NCI-H446 treated with DMSO at 0.1 percent for 48 hours (cell line): Measurements from ENCODE around the gene COPE.

Experiments
- DNase-seq: peaks from one replicate; lab custom pipeline; 2025; lab: John Stamatoyannopoulos, UW

Gene COPE

DNA sequence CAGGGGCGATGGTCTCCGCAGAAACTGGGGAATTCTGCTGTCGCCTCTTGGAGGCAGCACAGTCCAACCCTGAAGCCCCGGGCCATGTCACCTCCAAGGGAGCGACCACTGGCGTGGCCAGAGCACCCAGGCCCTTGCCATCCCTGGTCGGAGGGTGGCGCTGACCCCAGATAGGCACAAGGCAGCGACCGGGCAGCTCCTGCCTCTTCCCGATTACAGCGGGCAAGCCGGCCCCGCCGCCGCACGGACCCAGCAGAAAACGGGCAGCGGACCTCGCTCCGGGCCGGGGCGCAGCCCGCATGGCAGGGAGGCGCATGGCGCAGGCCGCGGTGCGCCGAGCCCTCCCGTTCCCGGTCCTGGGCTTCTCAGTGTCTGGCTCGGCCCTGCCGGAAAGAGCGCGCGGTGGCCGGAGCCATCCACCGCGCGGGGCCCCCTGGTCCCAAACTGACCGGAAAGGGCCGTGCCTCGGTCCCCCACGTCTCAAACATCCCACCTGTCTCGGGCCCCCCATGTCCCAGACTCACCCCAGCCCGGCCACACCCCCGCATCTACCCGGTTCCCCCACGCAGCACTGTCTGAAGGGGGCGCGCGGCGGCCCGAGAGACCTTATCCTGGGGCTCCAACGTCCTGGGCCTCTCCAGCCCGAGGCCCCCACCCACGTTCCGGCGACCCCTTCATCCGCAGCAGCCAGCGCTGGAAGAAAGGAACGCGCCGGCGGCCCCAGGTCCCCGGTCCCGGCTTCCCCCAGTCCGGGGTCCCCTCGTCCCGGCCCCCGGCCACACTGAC is 24.0 kb downstream of the COPE start:
- no peak for DNase-seq

DNA sequence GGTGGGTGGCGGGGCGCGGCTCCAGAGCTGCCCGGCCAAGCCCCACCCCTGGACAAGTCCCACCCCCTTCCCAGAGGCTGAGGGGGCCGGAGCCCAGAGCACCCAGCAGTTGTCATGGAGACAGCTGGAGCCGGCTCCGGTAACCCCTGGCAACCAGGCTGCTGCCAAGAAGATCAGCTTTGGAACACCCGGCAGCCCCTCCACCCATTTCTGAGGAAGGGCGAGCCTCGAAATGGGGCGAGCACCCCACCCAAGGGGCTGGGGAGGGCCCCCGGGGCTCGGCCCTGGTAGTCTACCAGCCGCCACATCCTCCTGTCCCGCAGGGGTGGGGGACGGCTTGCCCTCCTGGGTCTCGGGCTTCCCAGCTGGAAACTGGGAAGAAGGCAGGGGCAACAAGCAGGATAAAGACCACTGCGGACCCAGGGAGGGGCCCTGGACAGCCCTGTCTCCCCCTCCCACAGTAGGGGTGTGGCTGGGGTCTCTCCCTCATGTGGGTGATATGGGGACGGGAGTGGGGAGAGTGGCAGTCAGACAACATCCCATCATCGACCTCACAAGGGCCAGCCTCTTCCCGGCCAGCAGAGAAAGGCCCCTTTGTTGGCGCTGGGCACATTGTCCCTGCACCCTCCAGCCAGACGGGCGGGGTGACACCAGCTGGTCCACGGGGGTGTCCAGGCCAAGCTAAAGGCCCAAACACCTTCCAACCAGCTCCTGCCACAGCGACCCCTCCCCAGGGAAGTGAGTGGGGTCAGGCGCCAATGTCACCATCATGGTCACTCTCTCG is 24.7 kb downstream of the COPE start:
- peak; percentile 72 for DNase-seq

DNA sequence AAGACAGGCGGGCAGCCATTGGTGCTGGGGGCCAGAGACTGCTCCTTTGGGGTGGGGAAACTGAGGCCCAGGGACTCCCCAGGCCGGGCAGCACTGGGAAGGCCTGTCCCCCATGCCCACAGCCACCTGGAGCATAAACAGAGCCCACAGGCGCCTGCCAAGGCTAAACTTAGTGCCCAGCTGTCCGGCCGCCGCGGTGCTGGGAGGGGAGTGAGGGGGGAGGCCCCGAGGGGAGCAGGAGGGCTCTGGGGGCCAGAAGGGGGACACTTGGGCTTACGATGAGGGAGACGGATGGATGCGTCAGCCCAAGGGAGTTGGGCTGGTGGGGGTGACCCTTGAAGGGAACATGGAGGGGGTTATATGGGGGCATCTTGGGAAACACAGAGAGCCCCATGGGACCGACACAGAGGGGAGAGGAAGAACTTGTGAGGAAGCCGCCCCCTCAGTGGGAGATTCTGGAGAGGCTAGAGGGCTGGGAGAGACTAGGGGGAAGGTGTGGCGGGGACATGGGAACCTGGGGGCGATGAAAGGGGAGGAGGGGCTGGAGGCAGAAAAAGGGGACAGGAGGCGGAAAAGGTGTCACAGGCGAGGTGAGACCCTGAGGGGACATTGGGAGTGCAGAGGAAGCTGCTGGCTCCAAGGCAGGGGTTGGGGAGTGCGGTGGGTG is 25.5 kb downstream of the COPE start:
- DNase-seq: no peak

DNA sequence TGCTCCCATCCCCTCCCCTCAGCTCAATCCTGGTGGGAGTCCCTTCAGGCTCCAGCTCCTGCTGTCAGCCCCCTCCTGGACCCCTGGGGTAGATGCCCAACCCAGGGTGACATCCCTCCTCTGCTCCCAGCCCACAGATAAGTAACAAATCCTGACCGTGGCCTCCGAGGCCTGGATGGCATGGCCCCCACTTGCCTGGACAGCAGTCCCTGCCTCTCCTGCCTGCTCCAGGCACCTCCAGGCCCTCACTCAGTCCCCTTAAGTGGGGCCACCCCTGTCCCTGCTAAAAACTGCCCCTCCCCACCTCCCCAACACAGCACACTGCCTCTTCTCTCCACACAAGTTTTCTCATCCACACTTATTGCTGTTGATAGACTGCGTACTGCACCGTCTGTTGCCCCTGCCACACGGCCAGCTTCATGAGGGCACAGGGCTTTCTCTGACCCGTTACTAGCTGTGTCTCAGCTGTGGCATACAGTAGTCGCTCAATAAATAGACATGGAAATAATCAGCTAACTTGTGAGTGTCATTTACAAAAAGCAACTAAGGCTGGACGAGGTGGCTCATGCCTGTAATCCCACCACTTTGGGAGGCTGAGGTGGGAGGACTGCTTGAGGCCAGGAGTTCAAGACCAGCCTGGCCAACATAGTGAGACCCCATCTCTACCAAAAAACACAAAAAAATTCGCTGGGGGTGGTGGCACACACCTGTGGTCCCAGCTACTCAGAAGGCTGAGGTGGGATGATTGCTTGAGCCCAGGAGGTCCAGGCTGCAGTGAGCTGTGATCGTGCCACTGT is 29.0 kb downstream of the COPE start:
- DNase-seq: no peak

DNA sequence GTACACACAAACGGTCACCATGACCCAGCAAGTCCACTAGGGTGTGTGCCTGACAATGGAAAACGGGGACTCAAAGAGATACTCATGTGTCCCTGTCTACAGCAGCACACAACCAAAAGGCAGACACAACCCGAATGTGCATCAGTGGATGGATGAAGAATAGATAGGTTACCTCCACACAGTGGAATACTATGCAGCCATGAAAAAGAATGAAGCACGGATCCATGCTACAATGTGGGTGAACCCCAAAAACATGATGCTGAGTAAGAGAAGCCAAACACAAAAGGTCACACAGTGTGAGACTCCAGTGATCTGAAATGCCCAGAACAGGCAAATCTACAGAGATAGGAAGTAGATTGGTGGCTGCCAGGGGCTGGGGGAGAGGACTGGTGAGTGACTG is 32.2 kb downstream of the COPE start:
- no peak for DNase-seq

DNA sequence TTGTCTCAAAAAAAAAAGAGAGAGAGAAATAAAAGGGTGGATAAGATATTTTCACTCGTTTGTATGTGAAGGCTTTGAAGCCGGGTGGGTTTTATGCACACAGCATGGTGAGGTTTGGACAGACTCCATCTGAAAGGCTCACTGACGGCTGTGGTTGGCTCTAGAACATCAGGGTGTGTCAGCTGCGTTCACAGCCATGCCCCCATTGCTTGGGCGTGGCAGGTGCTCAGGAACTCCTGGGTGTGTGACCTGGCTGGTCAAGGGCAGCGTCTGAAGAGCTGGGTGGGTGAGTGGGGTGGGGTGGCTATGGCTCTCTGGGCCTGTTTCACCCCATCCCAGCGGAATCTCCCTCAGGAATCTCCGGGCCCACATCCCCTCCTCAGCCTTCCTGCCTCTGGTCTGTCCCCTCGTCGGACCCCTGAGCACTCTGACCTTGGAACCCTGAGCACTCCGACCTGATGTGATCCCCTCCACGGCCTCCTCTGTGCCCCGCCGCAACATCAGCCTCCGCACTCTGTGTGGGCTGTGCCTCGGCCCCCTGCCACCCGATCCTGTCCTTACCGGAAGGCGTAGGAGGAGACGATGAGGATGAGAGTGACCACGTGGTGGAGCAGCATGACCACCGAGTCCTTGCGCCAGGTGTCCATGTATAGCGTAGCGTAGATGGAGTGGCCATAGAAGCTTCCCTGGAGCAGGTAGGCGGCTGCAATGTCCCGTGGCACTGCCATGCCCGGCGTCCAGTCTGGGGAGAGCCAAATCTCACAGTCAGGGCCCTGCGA is 35.5 kb downstream of the COPE start:
- DNase-seq: no peak

DNA sequence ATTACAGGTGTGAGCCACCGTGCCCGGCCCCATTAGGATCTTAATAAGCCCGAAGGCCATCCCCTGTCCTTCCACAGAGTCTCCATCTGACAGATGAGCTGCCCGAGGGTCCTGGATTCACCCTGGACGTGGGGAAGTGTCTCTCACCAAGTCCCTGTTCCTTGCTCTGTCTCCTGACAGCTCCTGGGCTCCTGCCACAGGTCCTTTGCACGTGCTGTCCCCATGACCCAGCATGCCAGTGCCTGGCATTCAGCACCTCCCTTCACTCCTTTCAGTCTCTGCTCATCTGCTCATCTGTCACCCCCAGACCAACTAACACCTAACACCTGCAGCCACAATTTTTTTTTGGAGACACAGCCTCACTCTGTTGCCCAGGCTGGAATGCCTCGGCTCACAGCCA is 37.7 kb downstream of the COPE start:
- no peak for DNase-seq

DNA sequence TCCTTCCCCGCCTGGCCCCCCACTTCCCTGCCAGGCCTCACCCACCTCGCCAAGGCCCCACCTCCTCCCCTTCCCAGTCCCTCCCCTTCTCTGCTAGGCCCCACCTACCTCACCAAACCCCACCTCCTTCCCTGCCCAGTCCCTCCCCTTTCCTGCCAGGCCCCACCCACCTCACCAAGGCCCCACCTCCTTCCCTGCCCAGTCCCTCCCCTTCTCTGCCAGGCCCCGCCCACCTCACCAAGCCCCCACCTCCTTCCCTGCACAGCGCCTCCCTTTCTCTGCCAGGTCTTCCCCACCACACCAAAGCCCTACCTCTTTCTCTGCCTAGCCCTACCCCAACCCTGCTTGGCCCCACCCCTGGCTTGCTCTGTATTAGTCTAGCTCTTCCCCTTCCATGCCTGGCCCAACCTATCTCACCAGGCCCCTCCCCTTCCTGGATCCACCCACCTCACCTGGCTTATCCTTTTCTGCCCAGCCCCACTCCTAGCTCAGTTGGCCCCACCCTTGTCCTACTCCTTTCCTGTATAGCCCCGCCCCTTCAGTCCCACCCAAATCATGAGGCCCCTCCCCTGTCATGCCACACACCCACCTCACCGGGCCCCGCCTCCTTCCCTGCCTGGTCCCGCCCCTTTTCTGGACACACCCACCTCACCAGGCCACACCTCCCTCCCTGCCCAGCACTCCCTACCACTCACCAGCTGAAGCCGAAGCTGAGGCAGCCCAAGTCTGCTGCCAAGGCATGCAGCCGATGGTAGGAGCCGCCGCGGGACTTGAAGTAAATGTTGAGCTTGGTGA is 39.4 kb downstream of the COPE start:
- DNase-seq: no peak

DNA sequence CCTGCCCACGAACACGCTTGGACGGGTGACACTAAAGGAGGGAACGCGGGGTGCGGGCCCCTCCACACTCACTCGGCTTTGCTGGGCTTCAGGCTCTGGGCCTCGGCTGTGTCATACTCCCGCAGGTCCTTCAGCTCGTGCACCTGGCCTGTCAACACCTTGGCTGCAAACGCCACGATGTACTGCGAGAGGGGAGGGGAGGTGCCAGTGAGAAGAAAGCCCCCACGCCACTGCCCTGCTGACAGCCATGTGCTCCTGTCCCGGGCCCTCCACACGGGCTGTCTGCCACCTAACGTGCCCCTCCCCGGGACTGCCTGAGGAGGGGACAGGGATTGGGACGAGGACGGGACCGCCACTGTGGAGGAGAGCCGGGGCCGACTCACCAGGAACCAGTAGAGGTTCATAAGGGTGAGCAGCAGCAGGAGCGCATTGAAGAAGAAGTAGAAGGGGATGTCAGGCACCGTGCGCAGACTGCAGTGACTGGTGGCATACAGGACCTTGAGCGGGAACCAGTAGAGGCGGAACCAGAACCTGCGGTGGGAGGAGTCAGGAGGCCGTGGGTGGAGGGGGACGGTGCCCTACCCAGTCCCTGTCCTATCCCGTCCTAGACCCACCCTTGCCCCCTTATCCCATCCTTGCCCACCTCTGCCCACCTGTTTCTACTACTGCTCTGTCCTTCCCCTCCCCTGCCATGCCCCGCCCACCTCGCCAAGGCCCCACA is 40.2 kb downstream of the COPE start:
- DNase-seq: no peak

DNA sequence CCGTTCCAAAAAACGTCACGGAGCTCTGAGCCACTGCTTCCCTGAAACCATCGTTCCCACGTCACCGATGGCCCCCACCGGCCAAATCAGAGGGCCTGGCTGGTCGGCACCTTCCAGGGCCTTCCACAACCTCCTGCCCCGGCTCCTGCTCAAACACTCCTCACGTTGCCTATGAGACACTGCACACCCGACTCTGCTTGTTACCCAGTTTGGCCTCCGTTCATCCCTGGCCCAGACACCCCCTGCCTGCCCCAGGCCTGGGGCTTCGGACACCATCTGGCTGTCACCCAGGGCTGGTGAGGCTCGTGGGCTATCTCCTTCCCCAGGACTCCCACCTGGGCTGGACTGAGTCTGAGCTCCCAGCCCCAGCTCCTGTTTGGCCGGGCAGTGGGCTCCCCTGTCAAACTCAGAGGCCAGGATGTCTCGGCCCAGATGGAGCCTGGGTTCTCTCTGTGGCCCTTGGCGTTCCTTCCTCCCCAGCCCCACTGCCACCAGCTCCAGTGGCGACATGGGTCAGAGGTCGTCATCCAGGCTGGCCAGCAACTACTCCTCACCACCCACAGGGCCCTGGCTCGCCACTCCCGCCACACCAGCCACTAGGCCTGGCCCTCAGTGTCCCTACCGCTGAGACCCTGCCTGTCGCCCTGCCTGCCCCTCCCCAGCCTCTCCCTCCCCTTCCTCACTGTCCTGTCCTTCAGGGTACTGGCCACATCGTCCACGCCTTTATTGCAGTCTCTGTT is 41.0 kb downstream of the COPE start:
- no peak for DNase-seq

DNA sequence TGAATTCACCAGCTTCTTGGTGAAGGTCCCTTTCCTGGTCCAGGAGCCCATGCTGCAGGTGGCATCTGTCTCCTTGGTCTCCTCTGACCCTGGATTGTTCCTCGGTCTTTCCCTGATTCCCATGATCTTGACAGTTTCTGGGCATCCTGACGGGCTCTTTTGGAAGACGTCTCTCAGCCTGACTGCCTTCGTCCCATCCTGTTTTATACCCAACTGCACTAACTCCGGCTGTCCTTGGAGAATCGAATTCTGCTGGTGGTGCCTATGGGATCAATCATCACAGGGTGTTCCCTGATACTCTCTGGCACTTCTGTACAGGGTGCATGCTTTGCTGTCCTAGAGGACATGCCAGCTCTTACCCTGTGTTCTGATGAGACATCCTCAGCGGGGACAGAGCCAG is 42.3 kb downstream of the COPE start:
- DNase-seq: no peak

DNA sequence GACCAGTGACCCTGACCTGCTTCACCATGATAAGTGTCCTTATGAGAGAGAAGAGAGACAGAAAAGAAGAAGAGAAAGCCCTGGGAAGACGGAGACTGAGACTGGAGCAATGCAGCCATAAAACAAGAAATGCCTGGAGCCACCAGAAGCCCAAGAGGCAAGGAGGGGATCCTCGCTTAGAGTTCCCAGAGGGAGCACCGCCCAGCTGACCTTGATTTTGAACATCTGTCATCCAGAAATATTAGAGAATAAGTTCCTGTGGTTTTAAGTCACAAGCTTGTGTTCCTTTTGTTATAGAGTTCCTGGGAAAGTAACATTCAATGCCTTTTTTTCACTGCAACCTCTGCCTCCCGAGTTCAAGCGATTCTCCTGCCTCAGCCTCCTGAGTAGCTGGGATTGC is 43.5 kb downstream of the COPE start:
- no peak for DNase-seq

DNA sequence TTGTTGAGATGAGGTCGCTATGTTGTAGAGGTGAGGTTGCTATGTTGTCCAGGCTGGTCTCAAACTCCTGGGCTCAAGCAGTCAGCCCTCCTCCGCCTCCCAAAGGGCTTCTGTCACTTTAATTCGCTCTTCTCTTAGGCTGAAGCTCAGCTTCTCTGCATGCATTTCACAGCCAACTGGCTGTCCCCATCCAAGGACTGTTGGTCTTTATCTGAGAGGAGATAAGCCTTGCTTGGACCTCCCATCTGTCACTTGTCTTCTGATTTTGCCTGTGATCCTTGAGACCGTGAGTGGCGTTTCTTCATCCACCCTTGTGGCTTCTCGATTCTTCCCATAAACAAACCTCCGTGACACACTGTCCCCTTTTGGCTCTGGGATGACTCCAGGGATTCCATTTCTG is 47.6 kb downstream of the COPE start:
- DNase-seq: no peak

DNA sequence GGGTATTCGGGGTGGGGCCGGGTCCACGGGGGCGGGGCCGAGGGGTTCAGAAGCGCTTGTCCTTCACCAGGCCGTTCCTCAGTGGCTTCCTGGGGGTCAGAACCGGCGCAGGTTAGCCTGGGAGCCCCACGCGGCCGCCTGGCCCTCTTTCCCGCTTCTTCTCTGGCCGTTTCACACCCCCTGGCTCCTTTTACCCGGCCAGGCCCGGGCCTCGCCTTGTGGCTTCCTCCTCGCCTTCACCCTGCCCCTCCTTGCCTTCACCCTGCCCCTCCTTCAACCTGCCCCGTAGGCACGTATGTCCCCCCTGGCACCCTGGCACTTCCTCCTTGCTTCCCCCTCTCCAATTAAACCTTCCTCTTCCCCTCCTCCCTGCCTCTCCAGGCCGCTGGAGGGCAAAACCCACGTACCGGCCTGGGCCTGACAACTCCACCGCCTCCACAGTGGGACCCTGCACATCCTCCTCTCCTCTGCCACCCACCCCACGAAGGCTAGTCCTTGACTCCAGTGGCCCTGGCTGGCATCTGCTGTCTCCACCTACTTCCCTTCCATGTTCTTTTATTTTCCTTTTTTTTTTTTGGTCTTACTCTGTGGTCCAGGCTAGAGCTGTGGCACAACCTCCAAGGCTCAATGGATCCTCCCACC is 48.5 kb downstream of the COPE start:
- no peak for DNase-seq

DNA sequence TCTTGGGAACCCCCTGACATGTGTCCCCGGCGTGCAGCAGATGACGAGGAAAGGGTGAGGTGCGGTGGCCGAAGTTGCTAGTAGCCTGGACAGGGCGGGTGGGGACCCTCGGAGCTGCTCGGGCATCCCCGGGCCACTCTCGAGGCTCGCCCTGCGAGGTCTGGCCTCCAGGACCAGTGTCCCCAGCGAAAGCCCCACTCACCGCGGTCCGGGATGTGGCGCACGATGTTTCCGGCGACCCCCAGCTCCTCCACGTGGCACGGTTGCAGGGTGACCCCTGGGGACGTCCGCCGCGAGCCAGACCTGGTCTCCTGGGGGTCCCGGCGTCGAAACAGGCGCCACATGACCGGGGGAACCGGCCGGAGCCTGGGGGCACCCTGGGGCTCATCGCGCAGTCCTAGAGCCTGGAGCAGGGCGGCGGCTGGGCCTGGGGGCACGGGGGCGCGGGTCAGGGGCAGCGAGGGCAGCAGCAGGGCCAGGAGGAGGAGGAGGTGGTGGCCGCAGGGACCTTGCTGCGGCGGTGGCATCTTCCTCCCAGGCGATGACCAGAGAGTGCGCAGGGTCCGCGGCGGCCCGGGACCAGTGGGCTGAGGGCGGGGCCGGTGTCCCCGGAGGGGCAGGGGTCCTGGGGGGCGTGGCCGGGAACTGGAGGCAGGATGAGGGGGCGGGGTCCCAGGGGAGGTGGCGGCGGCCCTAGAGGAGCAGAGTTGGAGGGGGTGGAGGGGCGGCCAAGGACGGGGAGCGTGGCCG is 49.2 kb downstream of the COPE start:
- no peak for DNase-seq

DNA sequence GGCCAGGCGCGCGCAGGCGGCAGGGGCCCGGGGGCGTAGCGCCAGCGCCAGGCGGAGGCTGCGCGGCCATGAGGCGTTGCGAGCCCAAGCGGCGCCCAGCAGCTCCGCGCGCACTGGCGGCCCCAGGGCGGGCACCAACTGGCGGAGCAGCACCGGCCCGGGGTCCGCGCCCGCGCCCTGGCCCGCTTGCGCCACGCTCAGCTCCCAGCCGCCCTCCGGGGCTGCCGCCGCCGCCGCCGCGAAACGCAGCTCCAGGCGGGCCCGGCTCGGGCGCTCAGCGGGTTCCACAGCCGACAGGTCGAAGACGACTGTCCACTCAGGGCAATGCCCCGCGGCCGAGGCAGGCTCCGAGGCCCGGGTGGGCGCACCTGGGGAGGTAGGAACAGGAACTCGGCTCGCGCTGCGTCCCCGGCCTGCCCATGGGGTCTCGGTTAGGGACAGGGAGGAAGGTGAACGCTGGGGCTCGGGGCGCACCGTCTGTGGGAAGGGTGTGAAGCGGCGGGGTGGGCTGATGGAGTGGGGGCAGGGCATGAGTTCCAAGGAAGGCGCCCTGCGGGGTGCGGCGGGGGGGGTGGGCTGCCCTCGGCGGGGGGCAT is 50.1 kb downstream of the COPE start:
- no peak for DNase-seq

DNA sequence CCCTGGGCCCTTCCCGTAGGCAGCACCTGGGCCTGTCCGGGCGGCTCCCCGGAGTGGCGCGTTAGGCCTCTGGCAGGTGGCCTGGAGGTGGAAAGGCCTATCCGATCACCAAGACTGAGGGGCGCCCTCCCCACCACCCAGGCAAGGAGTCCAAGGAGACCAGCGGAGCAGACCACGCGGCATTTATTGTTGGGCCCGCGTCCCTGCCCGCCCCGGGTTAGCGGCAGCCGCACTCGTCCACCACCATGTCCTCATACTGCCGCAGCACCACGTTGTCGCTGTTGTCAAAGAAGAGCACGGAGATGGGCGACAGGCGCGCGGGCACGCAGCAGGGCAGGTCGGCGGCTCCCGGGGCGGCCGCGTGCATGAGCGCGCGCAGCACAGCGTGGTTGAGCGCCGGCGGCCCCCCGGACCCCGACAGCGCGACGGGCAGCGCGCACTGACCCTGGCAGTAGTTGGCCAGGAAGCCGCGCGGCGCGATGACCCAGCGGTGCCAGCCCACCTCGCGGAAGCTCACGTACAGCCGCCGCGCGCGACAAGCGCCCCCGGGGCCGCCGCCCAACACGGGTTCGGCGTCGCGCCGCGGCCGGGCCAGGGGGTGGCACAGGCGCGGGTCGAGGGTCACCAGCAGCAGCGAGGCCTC is 50.7 kb downstream of the COPE start:
- DNase-seq: no peak
